Activated effector memory CD4-positive, alpha-beta T cell treated with anti-CD3 and anti-CD28 coated beads, Interleukin-2, amount 50 U/mL, for 16 hours (primary cell): Measurements from ENCODE around the gene TNNI2.

ENCODE experiments used
- DNase-seq: peaks from one replicate; pipeline ENCODE4 v3.0.0-alpha.2; 2020

TNNI2 gene

DNA sequence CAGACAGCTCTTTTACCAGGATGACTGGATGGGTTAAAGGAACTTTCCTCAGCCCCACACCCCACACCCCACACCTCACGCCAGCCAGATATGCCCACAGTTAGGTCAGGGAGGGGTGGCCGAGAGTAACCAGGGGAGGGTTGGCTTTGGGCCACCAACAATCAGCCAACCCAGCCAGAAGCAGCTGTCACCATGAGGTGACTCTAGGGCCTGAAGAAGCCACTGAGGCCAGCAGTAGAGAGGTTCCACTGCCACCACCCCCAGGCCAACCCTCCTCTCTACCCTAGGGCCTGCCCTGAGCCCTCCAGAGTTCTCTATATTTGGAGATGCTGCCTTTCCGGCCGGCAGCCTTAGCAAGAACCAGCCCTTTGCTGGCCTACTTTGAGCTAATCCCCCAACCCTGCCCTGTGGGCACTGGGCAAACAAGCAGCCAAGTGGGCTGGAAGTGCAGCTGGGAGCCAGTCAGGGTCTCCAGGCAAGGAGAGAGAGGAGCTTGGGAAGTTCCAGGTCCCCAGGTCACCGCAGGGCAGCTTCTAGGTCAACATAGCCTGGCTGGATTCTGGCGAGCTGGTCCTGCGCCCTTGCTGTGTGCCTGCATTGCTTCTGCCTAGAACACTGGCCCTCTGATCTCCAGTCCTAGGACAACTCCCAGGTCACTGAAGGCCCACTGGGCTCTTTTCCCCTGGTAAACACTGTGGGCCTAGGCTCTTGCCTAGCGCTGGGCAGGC, 16.0 kb upstream of the TNNI2 start:
- no peak for DNase-seq

DNA sequence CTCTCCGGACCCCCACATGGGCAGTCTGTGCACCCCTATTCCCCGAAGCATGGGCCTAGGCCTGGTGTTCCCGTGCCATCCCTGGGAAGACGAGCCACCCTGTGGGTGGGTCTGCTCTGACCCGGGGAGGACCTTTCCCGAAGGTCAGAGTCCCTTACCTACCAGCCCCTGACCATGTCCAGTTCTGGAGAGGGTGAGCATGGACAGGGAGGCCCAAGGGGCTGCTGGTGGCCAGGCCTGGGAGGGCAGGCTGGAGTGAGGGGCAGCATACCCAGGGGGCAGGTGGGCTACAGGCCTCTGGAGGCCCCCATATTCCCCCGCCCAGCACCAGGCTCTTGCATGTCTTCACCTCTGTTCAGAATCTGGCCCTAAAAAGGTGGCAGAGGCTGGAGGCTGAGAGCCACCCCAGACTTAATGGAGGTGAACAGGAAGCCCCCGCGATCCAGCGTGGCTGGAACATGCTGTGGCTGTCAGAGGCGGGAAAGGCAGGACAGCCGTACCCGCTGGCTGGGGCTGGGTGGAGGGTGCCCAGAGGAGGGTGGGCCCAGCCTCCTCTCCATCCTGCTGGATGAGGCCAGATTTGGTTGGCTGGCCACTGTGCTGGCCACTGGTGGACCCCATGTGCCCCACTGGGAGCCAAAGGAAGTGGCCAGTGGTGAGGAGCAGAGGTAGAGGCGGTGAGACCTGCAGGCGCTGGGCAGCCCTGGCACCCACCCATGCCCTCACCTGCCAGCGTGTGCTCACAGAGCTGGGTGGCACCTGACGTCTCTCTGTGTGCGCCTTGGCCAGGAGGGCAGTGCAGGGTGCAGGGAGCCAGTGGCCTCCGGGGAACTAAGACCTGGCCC, 15.2 kb upstream of the TNNI2 start:
- DNase-seq, result no peak

DNA sequence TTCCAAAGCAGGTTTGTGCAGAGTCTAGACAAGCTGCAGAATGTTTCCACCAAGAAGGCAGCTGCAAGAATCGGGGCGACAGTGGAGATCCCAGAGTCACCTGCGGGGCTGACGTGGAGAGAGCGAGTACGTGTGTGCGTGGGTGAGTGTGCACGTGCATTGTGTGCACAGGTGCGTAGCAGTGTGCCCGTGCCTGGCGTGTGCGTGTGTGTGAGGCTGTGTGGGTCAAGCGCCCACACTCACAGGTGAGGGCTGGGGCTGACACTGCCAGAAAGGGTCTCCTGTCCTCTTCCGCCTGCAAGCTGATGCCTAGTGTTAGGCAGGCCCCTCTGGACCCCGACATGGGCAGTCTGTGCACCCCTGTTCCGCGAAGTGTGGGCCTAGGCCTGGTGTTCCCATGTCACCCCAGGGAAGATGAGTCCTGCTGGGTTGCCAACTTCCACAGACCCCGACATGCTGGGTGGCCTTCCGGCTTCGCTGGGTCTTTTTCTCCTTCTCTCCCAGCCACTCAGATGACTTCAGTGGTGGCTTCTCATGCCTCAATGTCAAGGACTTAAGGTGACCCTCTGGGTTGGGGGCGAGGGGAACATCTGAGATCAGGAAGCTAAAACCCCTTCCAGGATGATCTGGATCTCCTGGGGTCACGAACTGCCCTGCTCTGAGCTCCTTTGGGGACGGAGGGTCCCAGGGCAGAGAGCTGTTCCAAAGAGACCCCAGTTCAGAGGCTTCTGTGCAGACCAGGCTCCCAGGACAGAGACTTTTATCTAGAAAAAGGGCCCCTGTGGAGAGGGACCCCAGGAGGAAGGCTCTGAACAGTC, 14.4 kb upstream of the TNNI2 start:
- DNase-seq, result no peak

DNA sequence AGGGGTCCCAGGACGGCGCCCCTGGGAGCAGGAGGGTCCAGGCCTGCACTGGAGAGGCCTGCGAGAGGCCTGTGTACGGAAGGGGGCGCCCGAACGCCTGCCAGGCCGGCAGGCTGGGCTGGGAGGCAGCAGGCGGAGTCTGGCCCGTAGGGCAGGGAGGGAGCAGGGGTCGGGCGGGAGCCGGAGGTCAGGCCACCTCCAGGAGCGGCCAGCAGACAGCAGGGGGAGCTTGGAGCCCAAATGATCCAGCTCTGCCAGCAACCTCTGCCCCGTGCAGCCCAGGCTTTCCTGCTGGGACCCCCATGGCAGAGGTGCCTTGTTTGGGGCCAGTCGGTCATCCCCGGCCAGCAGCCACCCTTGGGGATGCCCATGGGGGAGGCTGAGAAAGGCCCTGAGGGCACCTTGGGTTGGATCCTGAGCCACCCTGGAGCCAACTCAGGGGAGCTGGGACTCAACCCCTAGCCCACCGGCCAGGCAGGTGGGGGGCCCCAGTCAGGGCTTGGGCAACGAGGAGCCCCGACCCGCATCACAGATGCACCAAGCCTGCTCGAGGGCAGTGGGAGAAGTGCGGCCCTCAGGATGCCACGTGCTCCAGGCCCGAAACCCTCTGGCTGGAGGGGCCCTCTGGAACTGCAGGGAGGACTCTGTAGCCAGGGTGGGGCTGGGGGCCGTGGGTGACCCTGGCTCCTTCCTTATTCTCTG, 13.6 kb upstream of the TNNI2 start:
- no peak for DNase-seq

DNA sequence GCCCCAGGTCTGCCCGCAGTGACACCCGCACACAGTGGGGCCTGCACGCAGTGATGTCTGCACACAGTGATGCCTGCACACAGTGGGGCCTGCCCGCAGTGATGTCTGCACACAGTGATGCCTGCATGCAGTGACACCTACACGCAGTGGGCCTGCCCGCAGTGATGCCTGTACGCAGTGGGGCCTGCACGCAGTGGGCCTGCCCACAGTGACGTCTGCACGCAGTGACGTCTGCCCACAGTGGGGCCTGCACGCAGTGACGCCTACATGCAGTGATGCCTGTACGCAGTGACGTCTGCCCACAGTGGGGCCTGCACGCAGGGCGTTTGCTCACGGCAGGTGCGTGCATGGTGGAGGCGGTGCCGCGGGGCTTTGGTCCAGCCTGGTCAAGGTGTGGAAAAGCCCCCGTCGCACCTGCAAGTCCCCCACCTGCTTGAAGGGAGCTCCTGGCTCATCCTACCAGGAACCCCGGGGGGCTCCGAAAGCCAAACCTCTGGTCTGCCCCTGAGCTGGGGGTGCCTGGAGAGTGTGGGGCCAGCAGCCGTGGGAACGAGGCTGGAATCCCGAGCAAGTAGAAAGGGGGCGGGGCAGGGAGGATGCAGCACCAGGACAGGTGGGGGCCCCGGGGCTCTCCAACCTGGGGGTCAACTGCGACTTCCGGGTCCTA, 12.9 kb upstream of the TNNI2 start:
- no peak for DNase-seq

DNA sequence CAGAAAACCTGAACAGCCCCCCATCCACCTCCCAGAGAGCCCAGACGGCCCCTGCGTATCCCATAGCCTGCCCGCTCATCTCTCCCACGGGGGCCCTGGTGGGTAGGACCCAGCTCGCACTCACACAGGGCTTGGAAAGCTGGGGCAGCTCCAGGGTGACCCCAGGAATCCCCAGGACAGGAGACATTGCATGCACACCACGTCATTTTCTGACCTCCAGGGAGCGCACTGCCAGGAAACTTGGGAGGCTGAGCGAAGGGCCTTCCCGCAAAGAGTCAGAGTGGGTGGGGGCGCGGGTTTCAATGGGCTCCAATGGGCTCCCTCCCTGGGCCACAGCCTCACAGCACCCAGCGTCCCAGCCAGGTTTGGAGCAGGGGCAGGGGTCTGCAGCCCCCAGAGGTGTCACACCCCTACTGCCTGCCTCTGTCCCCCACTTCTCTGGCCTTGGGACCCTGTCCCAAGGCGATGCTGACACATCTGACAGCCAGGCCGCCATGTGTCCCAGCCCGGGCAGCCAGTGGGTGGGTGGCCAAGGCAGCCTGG, 12.2 kb upstream of the TNNI2 start:
- DNase-seq, result no peak

DNA sequence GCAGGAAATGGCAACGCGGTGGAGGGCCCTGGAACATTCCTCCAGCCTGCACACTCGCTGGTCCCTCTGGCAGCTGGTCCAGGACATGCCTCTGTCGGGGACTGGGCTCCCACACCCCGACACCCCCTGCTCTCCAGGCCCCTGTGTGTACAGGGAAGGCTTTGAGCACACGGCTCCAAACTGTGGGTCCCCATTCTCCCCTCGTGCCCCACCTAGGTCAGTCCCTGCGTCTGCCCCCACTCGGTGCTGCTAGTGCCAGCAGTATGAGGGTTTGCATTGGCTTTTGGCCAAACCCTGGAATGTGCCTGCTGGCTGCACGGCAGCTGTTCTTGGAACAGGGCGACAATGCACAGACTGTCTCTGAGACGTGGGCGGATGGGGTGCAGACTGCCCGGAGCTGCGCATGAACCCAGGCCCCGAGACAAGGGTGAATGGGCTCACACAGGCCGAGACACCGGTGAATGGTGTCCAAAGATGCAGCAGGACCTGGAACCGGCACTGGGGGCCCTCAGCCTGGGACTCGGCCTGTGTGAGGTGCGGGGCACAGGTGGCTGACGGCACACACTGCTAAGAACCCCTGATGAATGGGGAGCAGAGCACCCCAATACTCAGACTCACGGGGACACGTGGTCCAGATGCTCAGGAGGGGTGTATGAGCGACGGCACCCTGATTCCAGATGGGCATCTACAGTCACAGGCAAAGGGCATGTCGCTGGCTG, 11.5 kb upstream of the TNNI2 start:
- DNase-seq, result peak; percentile 60

DNA sequence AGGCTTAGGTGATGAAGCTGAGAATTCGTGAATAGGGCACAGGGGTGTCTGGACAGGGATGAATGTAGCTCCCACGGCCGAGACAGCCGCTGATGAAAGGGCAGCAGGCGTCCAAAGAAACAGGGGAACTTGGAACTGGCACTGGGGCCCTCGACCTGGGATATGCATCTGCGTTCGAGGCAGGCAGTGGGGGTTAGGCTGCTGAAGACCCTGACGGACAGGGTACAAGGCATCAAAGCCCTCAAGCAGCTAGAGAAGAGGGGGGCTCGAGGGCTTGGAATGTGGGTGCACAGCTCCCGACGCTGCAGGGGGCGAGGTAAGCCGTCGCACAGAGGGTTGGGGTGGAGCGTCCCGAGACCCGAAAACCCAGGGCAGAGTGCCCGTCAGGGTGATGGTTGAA, 10.8 kb upstream of the TNNI2 start:
- DNase-seq, result no peak

DNA sequence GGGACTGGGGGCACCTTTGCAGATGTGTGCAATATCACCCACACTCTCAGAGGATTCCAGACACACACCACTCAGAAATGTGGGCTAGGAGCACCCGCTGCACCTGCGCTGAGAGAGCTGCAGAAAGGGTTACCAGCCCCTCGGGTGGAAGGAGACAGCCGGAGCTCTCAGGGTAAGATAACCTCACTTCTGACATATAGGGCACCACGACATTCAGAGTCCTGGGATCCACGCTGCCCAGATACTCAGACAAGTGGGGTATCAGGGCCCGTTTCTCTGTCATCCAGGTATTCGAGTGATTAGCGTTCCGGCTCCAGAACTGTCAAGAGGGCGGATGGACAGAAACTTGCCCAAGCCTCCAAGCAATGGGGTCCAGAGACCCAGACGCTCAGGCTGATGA, 10.2 kb upstream of the TNNI2 start:
- DNase-seq, result no peak

DNA sequence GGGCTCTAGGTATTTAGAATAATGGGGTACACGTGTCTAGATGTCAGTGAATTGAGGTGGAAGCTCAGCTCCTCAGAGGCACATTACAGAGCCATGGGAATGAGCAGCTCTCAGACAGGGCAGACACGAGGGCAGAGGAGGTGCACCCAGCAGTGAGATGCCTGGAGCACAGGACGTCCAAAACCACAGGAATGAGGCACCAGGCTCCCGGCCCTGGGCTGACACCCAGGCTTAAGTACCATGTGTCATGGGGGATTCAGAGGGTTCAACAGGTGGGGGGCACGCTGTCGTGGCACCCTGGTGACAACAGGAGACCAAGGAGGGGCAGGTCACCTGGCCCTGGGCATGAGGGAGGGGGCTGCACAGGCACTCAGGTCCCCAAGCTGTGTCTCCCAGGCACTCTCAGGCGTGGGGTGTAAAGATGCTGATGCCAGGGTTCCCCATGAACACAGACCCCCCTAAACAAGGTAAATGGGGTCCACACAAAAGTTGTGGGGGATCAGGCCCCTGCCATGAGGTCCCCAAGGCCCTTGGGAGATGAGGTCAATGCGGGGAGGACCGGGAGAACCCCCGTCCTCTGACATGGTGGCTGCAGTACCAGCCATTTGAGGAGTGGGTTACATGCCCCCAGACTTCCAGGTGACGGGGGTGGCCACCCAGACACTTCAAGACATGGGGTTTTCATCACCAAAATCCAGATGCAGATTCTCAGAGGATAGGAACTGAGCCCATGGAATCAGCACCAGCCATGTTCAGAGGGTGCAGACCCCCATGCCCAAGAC, 9.6 kb upstream of the TNNI2 start:
- DNase-seq, result no peak

DNA sequence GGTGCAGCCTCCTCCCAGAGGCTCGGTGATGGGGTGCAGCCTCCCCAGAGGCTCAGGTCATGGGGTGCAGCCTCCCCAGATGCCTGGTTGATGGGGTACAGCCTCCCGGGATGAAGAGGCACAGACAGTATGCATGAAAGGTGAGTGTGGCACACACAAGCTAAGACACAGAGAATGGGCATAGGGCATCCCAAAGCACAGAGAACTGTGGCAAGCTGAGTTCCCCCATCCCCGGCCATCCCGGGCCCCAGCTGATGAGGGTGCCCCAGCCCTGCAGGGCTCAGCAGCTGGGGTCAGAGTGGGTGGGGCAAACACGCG, 8.8 kb upstream of the TNNI2 start:
- DNase-seq, result no peak

DNA sequence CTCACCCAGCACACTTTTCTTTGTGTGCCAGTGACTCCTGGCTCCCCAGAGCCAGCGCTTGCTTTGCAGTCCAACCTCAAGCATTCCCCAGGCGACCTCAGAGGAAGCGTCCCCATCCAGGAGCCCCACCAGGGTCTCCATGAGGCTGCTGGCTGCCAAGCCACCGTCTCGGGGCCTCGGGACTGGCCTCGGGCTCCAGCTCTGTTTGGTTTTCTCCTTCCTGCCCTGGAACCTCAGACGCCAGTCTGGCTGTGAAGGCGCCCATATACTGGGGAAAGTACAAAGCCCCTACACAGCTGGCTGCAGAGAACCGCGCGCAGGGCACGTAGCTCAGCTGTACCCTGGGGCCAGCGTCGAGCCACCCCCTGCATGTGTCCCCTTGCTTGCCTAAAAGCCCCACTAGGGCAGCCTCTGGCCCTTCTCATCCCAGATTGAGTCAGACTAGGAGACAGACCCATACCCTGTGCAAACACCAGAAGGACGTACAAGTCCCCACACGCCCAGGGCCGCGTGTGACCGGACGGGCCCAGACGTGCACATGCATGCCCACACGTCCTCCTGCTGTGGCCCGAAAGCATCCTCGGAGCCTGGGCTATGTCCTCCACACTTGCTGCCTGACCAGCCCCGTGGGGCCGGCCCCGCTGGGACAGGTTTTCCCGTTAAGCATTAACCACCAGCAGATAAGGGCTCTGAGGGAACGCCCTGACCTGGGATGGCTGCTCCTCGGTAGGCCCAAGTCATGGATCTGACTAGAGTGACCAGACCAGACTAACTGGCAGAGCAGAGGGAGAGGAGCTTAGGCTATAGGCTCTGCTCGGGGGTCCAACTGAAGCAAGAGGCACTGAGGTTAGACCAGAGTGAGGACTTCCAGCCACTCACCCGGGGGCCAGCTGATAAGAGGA, 8.2 kb upstream of the TNNI2 start:
- DNase-seq, result peak; percentile 58

DNA sequence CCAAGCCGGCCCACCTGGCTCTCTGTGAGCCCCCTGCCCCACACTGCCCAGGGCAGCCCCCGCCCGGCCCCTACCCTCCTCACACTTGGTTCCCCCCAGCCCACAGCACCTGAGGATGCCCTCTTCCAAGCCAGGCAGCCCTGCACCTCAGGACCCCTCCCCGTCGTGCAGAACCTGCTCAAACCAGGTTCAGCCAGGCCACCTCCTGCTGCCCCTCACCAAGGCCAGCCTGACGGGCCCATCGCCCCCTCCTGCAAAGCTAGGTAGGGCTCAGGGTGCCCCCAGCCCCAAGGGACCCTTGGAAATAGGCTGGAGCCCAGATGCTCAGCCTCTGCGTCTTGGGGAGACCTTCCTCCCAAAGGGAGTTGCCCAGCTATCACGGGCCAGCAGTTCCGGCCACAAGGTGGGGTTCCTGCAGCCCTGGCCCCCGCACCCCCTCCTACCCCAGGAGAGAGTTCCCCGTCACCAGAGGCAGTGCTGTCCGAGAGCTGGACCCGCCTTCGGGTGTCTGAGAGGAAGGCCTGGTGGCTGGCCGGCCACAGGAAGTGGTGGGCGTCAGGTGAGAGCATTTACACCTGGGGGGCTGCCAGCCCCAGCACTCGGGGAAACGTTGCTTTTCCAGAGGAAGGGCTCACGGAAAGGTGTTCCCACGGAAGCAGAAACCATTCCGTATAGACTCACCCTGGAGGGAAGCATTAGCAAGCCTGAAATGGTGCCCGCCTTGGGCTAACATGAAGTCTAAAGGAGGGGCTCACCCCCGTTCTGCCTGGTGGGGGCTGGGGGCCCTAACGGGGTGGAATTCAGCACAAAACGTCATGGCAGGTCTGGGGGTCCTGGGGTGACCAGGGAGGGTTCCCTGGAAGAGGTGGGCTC, 7.2 kb upstream of the TNNI2 start:
- DNase-seq, result peak; percentile 51

DNA sequence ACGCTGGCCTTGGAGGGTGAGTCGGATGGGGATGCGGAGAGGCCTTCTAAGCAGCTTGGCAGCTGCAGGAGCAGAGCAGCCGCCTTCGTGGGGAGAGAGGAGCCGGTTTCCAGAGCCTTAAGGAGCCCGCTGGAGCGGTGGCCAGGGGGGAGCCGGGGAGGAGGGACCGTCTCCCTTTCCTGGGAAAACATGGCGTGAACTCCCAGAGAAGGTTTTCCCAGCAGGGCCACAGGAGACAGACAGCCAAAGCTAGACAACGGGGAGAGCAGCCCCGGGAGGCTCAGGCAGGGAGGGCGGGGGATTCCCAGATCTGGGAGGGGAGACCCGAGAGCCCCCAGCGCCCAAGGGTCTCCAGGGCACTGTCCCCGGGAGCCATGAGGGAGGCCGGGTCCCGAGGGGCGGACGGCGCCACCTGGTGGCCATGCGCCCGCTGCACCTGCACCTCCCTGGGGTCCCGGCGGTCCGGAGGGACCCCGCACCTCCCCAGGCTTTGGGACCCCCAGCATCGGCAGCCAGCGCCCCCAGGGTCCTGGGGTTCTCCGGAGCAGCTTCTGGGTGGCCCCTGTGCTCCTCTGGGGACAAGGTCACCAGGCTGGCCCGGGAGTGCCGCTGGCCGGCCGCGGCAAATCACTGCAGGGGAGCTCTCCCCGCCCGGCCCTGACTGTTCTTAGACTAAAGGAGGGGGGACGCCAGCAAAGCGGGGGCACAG, 6.4 kb upstream of the TNNI2 start:
- peak; percentile 89 for DNase-seq

DNA sequence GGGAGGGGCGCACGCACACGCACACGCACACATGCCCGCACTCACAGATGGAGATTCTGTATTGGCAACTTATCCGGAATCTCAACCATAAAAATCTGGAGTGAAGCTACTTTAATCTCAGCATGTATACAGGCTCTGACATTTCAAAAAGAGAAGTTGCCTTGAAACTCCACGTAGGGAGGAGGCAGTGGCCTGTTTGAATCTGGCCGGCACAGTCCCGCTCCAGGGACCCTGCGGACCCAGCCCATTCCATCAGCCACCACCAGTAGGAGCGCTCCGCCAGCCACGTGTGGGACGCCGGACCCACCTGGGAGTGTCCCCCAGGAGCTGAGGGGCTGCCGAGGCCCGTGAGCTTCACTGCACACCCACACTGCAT, 5.9 kb upstream of the TNNI2 start:
- no peak for DNase-seq

DNA sequence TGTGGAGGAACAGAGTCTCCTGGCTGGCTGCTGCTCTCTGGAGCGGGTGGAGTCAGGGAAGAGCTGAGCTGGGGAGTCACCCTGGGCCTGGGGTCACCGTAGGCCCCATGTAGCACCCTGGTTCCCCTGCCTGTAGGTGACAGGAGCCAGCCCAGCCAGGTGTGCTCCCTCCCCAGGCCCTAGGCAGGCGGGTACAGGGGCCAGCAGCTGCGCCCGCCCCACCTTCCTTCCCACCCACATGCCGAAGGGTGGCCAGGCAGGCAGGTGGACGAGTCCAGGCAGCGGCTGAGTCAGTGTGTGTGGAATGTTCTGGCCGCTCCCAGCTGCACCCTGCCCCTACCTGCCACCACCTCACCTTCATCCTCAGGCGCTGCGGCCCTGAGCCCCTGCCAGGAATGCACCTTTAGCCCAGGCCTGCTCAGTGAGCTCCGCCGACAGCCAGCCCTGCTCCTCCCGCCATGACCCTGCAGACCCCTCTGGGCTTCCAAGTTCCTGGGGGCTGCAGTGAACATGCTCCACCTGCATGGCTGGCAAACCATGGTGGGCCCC, 4.6 kb upstream of the TNNI2 start:
- no peak for DNase-seq
